Adipocyte (in vitro differentiated cells): Measurements from ENCODE around the gene VPS41.

Experiments used
- DNase-seq: peaks from one replicate; pipeline ENCODE4 v3.0.0-alpha.2; 2015; ENCODE audit warnings: low read depth
- H3K27me3 ChIP-seq: replicated peaks from 2 replicates; pipeline ENCODE4 v1.7.0; 2013; ENCODE audit warnings: mild to moderate bottlenecking, low read length, moderate library complexity; ENCODE audit not compliant: control insufficient read depth, insufficient read depth
- H3K36me3 ChIP-seq: 2 replicates; pipeline ENCODE4 v1.7.0; 2013; ENCODE audit warnings: low read length, mild to moderate bottlenecking, moderate library complexity; ENCODE audit not compliant: control insufficient read depth, insufficient read depth, severe bottlenecking
- H3K4me1 ChIP-seq: 2 replicates; pipeline ENCODE4 v1.7.0; 2013; ENCODE audit warnings: mild to moderate bottlenecking, low read length, moderate library complexity; ENCODE audit not compliant: control insufficient read depth, insufficient read depth
- H3K4me3 ChIP-seq: 2 replicates; pipeline ENCODE4 v1.7.0; 2013; ENCODE audit warnings: mild to moderate bottlenecking, low read length, moderate library complexity
- H3K9ac ChIP-seq: 2 replicates; pipeline ENCODE4 v1.7.0; 2013; ENCODE audit warnings: mild to moderate bottlenecking, low read length, moderate library complexity
- H3K9me3 ChIP-seq: 2 replicates; pipeline ENCODE4 v1.7.0; 2013; ENCODE audit warnings: mild to moderate bottlenecking, low read length, moderate library complexity; ENCODE audit not compliant: control insufficient read depth

VPS41 gene

DNA sequence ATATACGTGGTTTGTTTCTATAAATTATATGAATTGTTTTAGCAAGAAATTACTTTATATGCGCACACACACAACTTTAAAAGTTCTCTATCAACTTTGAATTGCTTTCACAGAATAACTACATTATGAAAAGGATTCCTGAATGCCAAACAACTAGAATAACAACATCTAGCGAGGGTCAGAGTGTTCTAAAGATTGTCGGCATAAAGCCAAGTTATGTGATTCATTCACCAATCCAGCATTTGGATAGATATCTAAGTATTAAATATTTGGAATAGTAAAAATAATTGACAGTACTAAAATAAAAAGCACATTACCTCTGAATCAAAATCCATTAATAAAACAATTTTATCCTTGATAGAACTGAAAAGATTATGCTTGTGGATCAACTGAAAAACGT lies 152.5 kb downstream of the VPS41 start:
- peaks cover 11% of the 10 kb centered on the region for H3K4me1 ChIP-seq
- H3K4me3 ChIP-seq, result no peak overlapping the region
- no peaks in the 10 kb centered on the region for H3K27me3 ChIP-seq
- H3K36me3 ChIP-seq, result peaks cover 14% of the 10 kb centered on the region
- DNase-seq, result no peak
- H3K9ac ChIP-seq, result no peak overlapping the region
- no peaks in the 10 kb centered on the region for H3K9me3 ChIP-seq

DNA sequence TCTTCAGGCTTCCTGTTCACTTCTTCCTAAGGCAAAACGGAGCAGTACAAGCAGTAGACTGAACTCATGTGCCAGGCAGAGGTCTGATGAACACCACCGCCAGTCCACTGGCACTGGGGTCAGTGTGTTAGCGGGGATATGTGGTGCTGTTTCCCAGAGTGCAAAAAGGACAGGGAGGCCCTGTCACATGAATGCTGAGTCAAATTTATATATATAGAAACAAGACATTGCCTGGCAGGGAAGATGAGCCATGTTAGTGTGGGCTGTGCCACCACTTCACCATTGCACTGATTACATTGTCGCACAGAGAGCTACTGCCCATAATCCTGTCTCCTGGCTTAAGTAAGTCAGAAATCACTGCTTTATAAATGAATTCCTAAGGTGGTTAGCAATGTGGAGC lies 155.6 kb downstream of the VPS41 start:
- H3K27me3 ChIP-seq, result no peaks in the 10 kb centered on the region
- no peaks in the 10 kb centered on the region for H3K9me3 ChIP-seq
- peaks cover 11% of the 10 kb centered on the region for H3K4me1 ChIP-seq
- H3K9ac ChIP-seq, result no peak overlapping the region
- H3K36me3 ChIP-seq, result peaks cover 18% of the 10 kb centered on the region
- no peak for DNase-seq
- H3K4me3 ChIP-seq, result no peak overlapping the region

DNA sequence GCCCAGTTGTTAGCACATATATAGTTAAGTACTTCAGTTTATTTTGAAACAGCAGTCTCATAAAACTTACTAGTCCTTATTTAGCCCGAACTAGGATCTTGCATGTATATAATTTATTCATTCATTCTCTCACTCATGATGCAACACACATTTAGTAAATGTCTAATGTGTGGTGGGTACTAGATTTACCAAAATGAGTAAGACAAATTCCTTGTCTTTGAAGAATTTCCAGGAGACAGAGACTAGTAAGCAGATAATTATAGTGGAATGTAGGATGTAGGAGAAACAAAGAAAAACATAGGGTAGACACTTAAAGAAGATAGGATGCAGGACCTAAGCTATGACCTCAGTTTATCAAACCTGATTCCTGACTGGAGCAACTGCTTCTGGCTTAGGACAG lies 157.6 kb downstream of the VPS41 start:
- peak; percentile 11 for DNase-seq
- Histone ChIP-seq H3K4me1 (no peaks in the 10 kb centered on the region), H3K27me3 (no peaks in the 10 kb centered on the region), H3K36me3 (peaks cover 12% of the 10 kb centered on the region), H3K9me3 (no peaks in the 10 kb centered on the region), H3K9ac (no peak overlapping the region), H3K4me3 (no peak overlapping the region)

DNA sequence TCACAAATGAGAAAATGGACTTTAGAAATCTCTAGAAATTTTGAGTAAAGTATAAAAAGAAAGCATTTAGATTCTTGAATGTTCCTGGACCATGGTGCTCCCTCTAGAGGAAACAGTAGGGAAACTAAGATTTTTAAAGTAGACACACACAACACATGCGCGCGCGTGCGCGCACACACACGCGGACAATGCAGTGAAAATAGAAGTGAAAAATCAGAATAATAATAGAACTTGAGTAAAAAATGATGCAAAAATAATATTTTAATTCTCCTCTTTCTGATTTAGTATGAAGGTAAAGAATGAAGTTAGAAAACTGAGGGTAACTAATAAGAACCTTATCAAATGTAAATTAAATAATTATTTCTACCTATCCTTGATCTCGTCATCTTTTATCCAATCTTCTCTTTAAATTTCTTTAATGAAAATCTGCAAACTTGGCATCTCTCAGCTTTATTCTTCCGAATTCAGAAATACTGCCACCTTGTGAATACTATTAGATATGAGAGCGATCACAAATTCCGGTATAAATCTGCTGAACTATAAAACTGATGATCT lies 160.9 kb downstream of the VPS41 start:
- peak overlapping the region; percentile 60 for H3K9ac ChIP-seq
- H3K36me3 ChIP-seq, result peaks cover 13% of the 10 kb centered on the region
- peak overlapping the region; percentile 55 for H3K4me3 ChIP-seq
- peak; percentile 69 for DNase-seq
- H3K4me1 ChIP-seq, result peaks cover 6% of the 10 kb centered on the region
- no peaks in the 10 kb centered on the region for H3K9me3 ChIP-seq
- H3K27me3 ChIP-seq, result no peaks in the 10 kb centered on the region

DNA sequence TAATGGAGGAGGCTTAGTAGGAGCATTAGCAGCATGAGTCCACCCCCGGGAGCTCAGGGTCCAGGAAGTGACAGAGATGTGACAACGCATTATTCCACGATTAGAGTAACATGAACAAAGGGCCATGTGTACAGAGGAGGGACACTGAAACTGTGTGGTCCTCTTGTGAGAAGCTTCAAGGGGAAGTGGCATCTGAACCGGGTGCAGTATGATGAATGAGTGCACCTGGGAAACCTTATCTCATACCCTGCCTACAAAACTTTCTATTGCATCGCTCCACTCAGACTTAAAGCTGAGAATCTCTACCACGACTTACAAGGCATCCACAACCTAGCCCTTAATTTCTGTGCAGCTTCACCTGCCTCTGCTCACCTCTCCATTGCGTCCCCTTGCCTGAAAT lies 162.6 kb downstream of the VPS41 start:
- no peak for DNase-seq
- Histone ChIP-seq H3K27me3 (no peaks in the 10 kb centered on the region), H3K9me3 (no peaks in the 10 kb centered on the region), H3K36me3 (peaks cover 21% of the 10 kb centered on the region), H3K4me1 (peaks cover 6% of the 10 kb centered on the region), H3K4me3 (no peak overlapping the region), H3K9ac (no peak overlapping the region)

DNA sequence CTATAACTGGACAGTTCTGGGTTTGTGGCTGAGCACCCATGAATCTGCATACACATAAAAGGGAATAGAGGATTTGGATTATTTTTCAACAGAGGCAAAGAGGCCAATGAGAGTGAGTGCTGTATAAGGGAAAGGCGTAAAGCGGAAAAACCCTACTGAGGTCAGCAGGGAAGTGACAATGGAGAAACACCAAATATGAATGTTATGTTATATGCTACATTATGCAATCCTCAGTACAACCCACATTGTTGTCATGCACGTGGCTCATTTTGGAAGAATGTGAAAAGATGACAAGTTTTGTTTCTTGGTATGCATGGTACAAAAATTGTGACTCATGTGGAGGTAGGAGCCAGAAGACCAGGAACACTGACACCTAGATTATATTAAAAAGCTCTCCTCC lies 164.2 kb downstream of the VPS41 start:
- H3K36me3 ChIP-seq, result peaks cover 21% of the 10 kb centered on the region

DNA sequence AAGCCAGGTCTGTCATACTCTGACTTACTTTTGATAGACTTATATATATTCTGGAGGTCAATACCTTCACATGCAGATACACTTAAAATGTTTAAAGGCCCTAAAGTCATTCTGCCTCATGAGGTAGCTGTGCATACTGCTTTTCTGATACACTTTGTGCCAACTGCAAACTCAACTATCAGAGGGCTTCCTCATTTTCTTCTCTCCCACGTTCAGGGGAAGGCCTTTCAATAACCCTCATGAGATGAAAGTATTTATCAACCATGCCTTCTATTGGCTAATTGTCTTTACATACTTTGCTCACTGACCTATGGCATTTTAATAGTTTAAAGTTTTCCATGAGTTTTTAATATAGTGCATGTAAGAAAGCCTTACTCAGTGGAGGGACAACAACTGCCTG lies 165.1 kb downstream of the VPS41 start:
- Histone ChIP-seq H3K27me3 (no peaks in the 10 kb centered on the region), H3K9me3 (no peaks in the 10 kb centered on the region), H3K36me3 (peaks cover 21% of the 10 kb centered on the region), H3K4me3 (no peak overlapping the region), H3K4me1 (peaks cover 6% of the 10 kb centered on the region), H3K9ac (no peak overlapping the region)
- no peak for DNase-seq

More for the DNA sequence above, 164.2 kb downstream of the VPS41 start:
- peak; percentile 67 for DNase-seq
- H3K4me1 ChIP-seq, result peaks cover 6% of the 10 kb centered on the region
- H3K9me3 ChIP-seq, result no peaks in the 10 kb centered on the region
- no peak overlapping the region for H3K9ac ChIP-seq
- no peaks in the 10 kb centered on the region for H3K27me3 ChIP-seq
- no peak overlapping the region for H3K4me3 ChIP-seq

DNA sequence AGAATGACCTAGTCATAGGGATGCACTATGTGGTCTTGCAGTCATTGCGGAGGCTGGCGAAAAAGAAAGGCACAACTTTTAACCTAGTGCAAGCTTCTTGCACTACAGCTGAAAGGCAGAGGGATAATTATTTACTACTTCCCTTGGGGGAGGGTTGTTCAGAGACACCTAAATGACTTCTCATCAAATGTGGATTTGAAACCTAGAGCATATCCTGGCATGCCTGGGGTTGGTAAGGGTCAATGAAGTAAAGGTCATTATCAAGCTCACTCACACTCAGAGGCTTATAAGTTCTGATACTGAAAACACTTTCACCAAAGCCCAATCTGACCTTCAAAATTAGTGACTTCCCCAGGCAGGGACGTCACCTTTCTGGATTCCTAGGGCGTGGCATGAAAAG lies 168.9 kb downstream of the VPS41 start:
- Histone ChIP-seq H3K9me3 (no peaks in the 10 kb centered on the region), H3K4me1 (peaks cover 6% of the 10 kb centered on the region), H3K36me3 (peaks cover 21% of the 10 kb centered on the region)

DNA sequence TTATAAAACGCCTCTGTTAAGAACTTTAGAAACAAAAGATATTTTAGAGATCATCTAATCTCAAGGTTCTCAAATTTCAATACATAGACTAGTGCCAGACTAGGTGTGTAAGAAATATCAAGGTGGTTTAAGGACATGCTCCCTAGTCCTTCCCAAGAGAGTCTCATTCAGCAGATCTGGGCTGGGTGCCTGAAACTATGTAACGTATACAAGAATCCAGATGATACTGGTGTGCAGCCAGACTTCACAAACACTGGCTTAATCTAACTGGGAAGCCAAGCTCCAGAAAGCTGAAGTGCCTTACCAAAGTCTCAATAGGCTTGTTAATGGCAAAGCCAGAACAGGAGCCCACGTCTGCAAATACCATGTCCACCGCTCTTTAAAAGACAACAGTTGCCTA lies 172.9 kb downstream of the VPS41 start:
- Histone ChIP-seq H3K4me1 (no peaks in the 10 kb centered on the region), H3K9me3 (no peaks in the 10 kb centered on the region), H3K27me3 (no peaks in the 10 kb centered on the region), H3K4me3 (no peak overlapping the region), H3K9ac (no peak overlapping the region), H3K36me3 (peaks cover 7% of the 10 kb centered on the region)
- no peak for DNase-seq

More for the DNA sequence above, 168.9 kb downstream of the VPS41 start:
- no peak overlapping the region for H3K9ac ChIP-seq
- no peak for DNase-seq
- no peak overlapping the region for H3K4me3 ChIP-seq
- no peaks in the 10 kb centered on the region for H3K27me3 ChIP-seq

DNA sequence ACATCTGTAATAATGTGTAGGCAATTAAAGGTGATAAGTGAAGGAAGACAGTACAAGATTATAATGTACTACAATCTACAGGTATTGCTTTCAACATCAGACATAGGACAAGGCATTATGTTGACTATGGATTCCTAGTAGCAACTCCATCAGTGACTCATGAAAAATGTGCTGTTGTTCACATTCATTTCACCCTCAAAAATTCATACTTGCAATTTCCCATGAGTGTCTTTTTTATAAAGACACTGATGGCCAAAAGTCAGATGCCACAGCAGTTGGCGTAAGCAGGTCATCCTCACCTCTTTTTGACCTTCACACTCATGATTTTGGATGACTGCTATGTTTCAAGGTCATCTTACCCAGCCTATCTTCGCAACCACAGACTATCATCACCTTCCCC lies 177.8 kb downstream of the VPS41 start:
- Histone ChIP-seq H3K36me3 (peaks cover 18% of the 10 kb centered on the region), H3K4me1 (no peaks in the 10 kb centered on the region), H3K27me3 (no peaks in the 10 kb centered on the region), H3K4me3 (no peak overlapping the region), H3K9ac (no peak overlapping the region), H3K9me3 (no peaks in the 10 kb centered on the region)
- peak; percentile 37 for DNase-seq

DNA sequence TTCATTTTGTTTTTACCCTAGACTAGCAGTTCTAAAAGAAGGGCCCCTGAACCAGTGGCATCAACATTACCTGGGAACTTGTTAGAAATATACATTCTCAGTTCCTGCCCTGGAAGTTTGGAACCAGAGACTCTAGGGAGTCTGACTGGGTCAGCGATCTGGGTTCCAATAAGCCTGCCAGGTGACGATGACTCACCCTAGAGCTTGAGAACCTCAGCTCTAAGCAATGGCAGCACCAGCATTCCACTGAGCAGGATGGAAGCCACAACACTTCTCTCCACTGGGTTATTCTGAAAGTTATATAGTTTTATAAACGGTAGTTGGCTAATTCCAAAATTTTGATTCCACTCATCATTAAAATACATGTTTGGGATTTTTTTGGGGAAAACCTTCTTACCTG lies 180.8 kb downstream of the VPS41 start:
- Histone ChIP-seq H3K9ac (no peak overlapping the region), H3K27me3 (no peaks in the 10 kb centered on the region), H3K9me3 (no peaks in the 10 kb centered on the region), H3K4me3 (no peak overlapping the region), H3K4me1 (no peaks in the 10 kb centered on the region), H3K36me3 (peaks cover 32% of the 10 kb centered on the region)
- DNase-seq, result no peak
